Skeletal muscle tissue (tissue), 4 donors: Measurements from ENCODE around the gene SLIT3. TPM values are rescaled to one million over a fixed set of nuclear protein-coding genes. Genes with fewer than 3 reads are reported as not detected.

Experiments used
- H3K27ac ChIP-seq: one replicate; pipeline ENCODE4 v1.7.0; 2013; ENCODE audit warnings: mild to moderate bottlenecking, low read depth, low read length, inconsistent platforms
- H3K27me3 ChIP-seq, 3 donors: one replicate each; pipeline ENCODE4 v1.7.0; 2013; ENCODE audit warnings: low read length in 3 of 3; ENCODE audit not compliant: control insufficient read depth in 3 of 3, insufficient read depth in 3 of 3
- H3K36me3 ChIP-seq, 3 donors: one replicate each; pipeline ENCODE4 v1.7.0; 2013; ENCODE audit warnings: low read length in 3 of 3; ENCODE audit not compliant: control insufficient read depth in 3 of 3, insufficient read depth in 3 of 3
- H3K4me1 ChIP-seq, 3 donors: one replicate each; pipeline ENCODE4 v1.7.0; 2013; ENCODE audit warnings: low read length in 3 of 3, mild to moderate bottlenecking in 3 of 3; ENCODE audit not compliant: control insufficient read depth in 3 of 3, insufficient read depth in 3 of 3
- H3K4me3 ChIP-seq, 3 donors: one replicate each; pipeline ENCODE4 v1.7.0; 2013; ENCODE audit warnings: low read length in 3 of 3
- H3K9ac ChIP-seq, 3 donors: one replicate each; pipeline ENCODE4 v1.7.0; 2013; ENCODE audit warnings: low read length in 3 of 3, mild to moderate bottlenecking in 3 of 3, moderate library complexity in 2 of 3, low read depth in 1 of 3
- H3K9me3 ChIP-seq, 3 donors: one replicate each; pipeline ENCODE4 v1.7.0; 2013; ENCODE audit warnings: low read length in 3 of 3; ENCODE audit not compliant: control insufficient read depth in 3 of 3
- total RNA-seq: library from RNA; depleted of rRNA; stranded (reverse); fragments of >200 nt; gene quantifications from one replicate; pipeline ENCODE4 v1.2.3, GENCODE V29; 2014
- donor health status: Osteomylitis.

SLIT3 gene
- total RNA-seq, 1 donor from 2014 or later = 7.8 TPM

DNA sequence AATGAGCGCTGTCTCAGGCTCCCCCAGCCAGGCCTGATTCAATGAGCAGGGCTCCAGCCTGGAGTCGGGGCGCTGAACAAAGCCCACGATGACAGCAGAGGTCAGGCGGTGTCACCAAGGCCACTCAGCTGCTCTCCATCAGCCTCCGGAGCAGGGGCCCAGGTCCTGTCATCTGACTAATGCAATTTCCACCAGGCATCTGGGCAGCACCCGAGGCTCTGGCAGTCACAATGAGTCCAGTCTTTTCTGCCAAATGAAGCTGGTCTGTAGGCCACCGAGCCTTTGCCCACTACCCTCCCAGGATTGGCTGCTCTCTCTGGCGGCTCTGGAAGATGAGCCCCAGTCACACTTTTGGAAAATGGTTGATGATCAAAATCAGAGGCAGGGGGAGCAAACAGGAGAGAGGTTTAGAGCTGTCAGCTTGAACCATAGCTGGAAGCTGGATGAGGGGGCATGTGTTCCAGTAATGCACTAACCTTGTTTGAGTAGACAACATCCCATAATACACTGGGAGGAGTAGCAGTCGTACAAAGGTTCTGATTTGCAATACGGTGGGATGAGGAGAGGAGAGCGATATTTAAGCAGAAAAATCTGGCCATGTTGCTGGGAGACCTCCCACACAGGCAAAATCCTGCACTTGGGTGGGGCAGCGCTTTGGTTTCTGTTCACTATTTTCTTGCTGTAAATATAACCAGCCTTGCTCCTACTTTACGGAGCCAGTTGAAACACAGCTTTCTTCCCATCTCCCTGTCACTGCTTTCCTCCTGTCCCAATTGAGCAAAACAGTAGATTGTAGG is 415.4 kb downstream of the SLIT3 start:
- H3K36me3 ChIP-seq = no peaks in the 10 kb centered on the region
- no peaks in the 10 kb centered on the region for H3K4me1 ChIP-seq
- H3K9me3 ChIP-seq = no peaks in the 10 kb centered on the region
- H3K27ac ChIP-seq = no peak overlapping the region
- H3K9ac ChIP-seq = no peak overlapping the region
- H3K4me3 ChIP-seq = no peak overlapping the region
- peaks cover 0 to 8% (median 0%) of the 10 kb centered on the region in 3 donors for H3K27me3 ChIP-seq

DNA sequence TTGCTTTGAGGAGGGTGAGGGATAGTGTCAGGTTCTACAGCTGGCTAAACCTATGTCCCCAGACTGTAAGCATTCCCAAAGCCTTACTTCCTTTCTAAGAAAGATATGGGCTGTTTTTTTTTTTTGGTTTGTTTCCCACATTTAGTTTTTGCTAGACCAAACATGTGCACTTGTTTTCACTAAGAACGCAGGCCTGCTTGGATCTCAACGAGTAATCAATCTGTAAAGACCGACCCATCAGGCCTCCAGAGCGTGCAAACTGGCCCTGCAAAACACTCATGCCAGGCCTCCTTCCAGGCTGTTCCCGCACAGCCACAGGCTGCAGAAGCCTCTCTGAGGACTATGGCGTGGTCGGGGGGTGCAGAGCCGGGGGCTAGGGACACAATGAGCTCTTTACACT is 416.9 kb downstream of the SLIT3 start:
- Histone ChIP-seq H3K27me3 (peaks cover 0 to 8% (median 0%) of the 10 kb centered on the region in 3 donors), H3K27ac (no peak overlapping the region), H3K4me1 (peaks cover 0 to 3% (median 0%) of the 10 kb centered on the region in 3 donors), H3K9me3 (no peaks in the 10 kb centered on the region), H3K36me3 (no peaks in the 10 kb centered on the region), H3K4me3 (no peak overlapping the region), H3K9ac (no peak overlapping the region)

DNA sequence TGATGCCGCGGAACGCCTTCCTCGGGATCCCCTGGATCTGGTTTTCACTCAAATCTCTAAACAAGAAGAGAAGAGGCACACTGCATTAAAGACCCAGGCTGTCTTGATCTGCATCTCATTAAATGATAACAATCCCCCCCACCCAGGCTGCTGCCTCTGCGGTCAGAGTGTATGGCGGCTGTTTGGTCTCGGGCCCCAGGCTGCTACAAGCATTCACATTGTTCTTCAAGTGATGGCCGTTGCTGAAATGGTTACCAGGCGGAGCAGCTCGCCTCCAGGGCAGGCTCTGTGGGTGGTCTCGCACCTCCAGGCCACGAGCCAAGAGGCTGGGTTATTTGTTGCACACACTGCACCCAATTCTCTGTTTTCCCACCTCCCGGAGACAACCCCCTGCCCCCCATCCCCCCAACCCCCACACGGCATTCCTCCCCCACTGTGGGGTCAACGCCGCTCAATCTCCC is 417.6 kb downstream of the SLIT3 start:
- Histone ChIP-seq H3K9ac (no peak overlapping the region), H3K36me3 (no peaks in the 10 kb centered on the region), H3K4me1 (peaks cover 0 to 3% (median 0%) of the 10 kb centered on the region in 3 donors), H3K27ac (no peak overlapping the region), H3K9me3 (no peaks in the 10 kb centered on the region), H3K4me3 (no peak overlapping the region), H3K27me3 (peaks cover 0 to 8% (median 0%) of the 10 kb centered on the region in 3 donors)

DNA sequence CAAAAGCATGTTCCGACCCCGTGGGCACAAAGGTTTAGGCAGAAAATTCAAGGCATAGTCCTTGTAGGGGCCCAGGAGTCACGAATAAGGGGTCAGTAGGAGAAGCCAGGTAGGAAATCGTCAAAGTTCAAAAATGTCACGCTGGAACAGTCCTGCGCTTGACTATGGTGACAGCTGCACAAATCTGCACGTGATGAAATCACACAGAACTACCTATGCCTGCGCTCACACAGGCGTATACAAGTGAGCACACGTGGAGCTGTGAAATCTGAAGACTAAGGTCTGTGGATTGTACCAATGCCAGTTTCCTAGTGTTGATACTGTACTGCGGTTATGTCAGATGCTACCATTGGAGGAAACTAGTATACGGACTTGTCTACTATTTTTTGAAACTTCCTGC is 418.7 kb downstream of the SLIT3 start:
- H3K4me3 ChIP-seq = no peak overlapping the region
- peaks cover 0 to 3% (median 0%) of the 10 kb centered on the region in 3 donors for H3K4me1 ChIP-seq
- H3K27ac ChIP-seq = no peak overlapping the region
- H3K27me3 ChIP-seq = peaks cover 0 to 8% (median 2%) of the 10 kb centered on the region in 3 donors
- no peaks in the 10 kb centered on the region for H3K36me3 ChIP-seq
- H3K9me3 ChIP-seq = no peaks in the 10 kb centered on the region
- no peak overlapping the region for H3K9ac ChIP-seq

DNA sequence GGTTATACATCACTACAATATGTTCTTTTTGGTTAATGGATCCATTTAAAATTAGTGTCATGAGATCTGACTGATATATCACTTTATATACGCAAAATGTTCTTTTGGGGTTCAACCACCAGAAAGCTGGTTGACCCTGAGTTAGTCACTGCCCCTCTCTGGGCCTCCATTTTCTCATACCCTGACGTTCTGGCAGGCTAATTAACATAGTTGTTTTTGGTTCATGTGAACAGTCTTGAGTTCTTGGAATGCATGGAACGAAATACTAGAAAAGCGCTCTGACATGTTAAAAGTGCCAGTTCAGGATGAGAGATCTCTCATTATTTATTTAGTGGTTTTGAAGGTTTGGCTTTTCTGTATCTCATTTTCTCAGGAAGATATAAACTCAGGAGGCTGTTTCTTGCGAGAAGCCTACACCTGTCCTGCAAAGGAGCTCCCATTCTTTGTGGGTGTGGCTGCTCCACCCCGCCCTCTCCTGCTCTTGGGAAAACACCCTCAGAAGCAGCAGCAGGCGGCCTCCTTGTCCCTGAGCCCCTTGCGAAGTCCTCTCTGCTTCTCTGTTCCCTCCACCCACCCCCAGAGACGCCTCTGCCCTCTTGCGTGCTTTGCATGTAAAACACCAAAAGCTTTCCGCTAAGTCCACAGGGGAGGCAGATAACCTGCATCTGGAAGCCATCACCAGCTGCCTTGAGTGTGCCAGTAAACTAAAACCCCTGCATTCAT is 419.4 kb downstream of the SLIT3 start:
- Histone ChIP-seq H3K9me3 (no peaks in the 10 kb centered on the region), H3K27me3 (peaks cover 0 to 5% (median 4%) of the 10 kb centered on the region in 3 donors), H3K4me1 (peaks cover 0 to 3% (median 0%) of the 10 kb centered on the region in 3 donors), H3K36me3 (no peaks in the 10 kb centered on the region), H3K9ac (no peak overlapping the region), H3K27ac (no peak overlapping the region), H3K4me3 (no peak overlapping the region)

DNA sequence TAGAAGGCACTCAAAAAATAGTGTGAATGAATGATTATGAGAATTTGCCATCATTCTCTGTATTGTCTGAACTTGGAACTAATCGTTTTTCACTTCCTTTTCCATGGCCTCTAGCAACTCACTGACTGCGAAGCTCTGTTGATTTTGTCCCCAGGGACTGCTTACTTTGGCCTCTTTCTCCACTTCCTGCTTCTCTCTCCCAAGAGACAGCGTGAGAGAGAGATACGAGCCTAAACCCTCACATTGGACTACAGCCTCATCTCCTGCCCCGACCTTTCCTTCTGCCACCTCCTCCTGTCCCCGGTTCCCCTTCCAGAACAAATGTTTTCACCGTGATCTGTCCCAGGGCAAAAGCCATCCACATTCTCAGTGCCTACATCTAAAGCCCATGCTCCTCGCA is 421.0 kb downstream of the SLIT3 start:
- Histone ChIP-seq H3K4me1 (peaks cover 0 to 3% (median 0%) of the 10 kb centered on the region in 3 donors), H3K27me3 (peaks cover 0 to 5% (median 4%) of the 10 kb centered on the region in 3 donors), H3K27ac (no peak overlapping the region), H3K9me3 (no peaks in the 10 kb centered on the region), H3K9ac (no peak overlapping the region), H3K4me3 (no peak overlapping the region), H3K36me3 (no peaks in the 10 kb centered on the region)

DNA sequence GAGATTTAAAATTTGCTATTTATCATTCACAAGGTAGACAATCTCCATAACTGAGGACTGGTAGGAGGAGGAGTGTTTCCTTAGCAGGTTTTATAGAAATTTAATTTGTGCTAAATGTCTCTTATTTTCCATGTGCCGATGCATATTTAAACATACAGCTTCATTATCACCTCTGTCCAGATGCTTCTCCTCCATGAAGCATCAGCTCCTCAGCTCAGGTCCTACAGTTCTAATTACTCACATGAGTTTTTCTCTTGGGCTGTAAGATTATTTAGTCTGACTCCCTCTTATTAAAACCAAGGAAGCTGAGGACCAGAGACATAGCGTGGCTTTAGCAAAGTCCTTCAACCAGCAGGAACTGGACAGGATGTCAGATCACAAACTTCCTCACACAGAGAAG is 421.6 kb downstream of the SLIT3 start:
- peaks cover 0 to 3% (median 0%) of the 10 kb centered on the region in 3 donors for H3K4me1 ChIP-seq
- peaks cover 0 to 5% (median 4%) of the 10 kb centered on the region in 3 donors for H3K27me3 ChIP-seq
- H3K36me3 ChIP-seq = no peaks in the 10 kb centered on the region
- H3K4me3 ChIP-seq = no peak overlapping the region
- H3K9ac ChIP-seq = no peak overlapping the region
- H3K27ac ChIP-seq = no peak overlapping the region
- H3K9me3 ChIP-seq = no peaks in the 10 kb centered on the region

DNA sequence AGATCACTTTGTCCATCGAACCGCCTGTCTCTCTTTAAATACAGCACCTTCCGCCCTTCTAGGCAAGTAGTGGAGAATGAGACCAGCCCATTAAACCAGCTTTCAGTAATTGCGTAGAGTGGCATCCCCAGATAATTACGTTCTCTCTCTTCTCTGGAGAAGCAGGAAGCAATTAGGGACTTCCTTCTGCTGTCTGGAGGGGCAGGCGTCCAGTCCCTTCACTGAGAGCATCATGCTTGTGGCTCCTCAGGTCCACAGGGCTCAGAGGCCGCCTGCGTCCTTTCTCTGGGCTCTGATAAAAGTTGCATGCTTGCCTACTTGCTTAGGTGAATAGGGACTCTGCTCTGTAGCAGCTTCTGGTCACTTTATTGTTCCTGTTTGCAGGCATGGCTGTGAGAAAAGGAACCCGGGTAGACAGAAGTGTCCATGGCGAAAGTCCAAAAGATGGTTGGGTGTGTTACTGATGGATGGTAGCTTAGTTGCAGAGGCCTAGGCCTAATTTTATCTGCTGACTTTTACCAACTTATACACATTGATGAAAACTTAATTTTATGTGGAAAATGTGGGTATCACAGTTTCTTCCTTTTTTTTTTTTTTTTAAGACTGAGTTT is 422.7 kb downstream of the SLIT3 start:
- H3K36me3 ChIP-seq = no peaks in the 10 kb centered on the region
- no peak overlapping the region for H3K4me3 ChIP-seq
- H3K4me1 ChIP-seq = peaks cover 0 to 3% (median 0%) of the 10 kb centered on the region in 3 donors
- H3K9me3 ChIP-seq = no peaks in the 10 kb centered on the region
- no peak overlapping the region for H3K27ac ChIP-seq
- H3K9ac ChIP-seq = no peak overlapping the region
- H3K27me3 ChIP-seq = peaks cover 0 to 5% (median 4%) of the 10 kb centered on the region in 3 donors

DNA sequence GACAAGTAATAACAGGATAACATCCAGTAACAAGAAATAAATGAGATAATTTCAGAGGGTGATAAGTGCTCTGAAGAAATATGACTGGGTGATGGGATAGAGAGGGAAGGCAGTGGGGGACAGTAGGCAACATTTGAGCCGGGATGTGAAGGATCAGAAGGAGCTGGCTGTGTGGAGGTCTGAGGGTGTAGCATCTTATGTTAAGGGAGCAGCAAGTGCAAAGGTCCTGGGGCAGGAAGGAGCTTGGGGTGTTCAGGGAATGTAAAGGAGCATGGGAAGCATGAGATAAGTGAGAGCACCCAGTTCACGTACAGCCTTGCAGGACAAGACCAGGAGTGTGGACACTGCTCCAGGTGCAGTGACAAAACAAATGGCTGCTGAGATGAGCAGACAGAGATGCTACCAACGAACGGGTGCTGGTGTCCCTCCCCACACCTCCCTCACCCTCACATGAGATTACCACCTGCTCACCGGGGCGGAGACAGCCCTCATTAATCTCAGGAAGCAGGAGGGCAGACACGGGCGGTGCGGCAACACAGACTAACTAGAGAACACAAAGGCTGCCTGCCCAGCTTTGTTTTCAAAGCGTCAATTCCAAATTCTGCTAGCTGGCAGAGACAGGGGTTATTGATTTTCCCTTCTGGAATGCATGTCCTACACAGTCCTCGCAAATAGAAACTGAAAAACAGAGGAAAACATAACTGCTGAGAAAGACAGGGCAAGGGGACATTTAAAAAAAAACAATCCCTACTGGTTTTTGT is 423.6 kb downstream of the SLIT3 start:
- peaks cover 0 to 4% (median 2%) of the 10 kb centered on the region in 3 donors for H3K27me3 ChIP-seq
- H3K27ac ChIP-seq = no peak overlapping the region
- no peak overlapping the region for H3K4me3 ChIP-seq

More for the DNA sequence above, 423.6 kb downstream of the SLIT3 start:
- no peaks in the 10 kb centered on the region for H3K9me3 ChIP-seq
- H3K36me3 ChIP-seq = no peaks in the 10 kb centered on the region
- peaks cover 0 to 3% (median 0%) of the 10 kb centered on the region in 3 donors for H3K4me1 ChIP-seq
- no peak overlapping the region for H3K9ac ChIP-seq
